HG03108 (cell line): Measurements from ENCODE around the gene TNFRSF11A.

Experiments used
- ATAC-seq: cut with Tn5 transposase; IDR thresholded peaks from one replicate; pipeline ENCODE4 v1.9.1; 2021; ENCODE audit warnings: moderate library complexity; ENCODE audit not compliant: unreplicated experiment

Gene TNFRSF11A

DNA sequence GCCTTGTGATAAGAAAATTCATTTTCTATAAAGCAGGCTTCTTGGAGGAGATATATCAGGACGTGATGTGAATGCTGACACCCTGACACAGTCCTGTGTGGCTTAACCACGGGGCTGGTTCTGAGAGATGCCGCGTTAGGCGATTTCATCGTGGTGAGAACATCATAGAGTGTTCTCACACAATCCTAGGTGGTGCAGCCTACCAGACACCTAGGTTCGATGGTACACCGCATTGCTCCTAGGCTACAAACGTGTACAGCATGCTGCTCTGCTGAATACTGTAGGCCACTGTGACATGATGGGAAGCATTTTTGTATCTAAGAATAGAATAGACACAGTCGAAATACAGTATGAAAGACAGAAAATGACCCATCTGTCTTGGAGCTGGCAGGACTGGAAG, 82.5 kb downstream of the TNFRSF11A start:
- ATAC-seq: no peak

DNA sequence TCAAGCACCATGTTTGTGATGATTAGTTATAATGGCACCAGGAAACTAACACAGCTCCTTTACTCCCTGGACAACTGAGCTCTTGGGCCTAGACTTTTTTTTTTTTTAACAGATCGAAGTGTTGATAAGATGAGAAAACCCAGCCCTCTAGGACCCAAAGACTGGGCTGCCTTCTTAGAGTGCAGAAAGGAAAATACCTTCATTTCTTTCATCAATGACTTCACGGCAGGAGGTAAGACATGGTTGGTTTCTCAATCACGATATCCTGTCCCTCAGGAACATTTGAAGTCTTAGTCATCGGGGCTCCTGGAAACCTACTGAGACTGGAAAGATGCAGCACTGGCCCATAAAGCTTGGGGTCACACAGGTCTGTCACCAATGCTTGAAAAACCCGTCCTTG, 84.7 kb downstream of the TNFRSF11A start:
- no peak for ATAC-seq

DNA sequence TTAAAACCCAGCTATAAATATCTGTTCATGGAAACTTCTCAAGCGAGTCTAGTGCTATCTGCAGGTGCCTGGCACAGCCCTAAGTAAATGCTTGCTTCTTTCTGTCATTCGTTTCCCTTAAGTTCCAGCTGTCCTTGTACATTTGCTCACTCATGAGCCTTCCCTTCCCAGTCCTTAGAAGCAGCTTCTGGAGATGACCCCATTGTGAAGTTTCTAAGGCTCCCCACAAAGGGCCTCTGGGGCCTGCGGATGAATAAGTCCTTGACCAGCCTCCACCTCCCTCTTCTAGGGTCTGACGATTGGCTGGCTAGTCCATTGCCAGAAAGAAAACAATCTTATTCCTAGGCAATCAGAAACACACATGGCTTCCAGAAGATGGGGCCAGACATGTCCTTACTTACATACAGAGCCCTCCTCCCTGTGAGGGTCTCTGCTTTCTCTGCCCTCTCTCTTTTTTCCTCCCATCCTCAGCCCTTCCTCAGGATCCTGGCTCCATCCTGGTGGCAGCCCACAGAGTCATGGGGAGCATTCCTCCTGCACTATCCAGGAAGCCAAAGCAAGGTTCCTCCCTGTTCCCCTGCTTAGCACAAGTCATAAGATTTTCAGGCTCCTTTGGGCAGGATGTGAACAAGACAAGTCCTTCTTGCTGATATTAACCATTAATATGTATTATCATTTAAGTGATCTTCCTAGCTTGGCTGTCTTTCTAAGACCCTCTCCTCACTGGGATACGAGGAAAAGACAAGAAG, 87.3 kb downstream of the TNFRSF11A start:
- ATAC-seq: no peak

DNA sequence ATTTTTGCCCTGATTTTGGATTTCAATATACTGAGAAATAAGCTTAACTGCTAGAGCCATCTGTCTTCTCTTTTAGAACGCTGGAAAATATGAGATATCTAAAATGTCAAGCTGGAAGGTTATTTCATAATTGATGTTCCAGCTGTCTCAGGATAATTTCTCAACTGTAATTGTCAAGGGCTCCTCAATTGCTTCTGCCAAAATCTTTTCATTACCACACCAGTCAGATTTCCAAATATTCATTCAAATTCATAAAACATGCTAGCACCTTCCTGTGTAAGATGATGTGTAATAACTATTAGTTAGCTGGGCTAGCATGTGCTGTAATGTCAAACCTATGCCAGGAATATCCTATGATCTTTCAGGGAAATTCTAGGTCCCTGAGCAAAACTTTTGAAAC, 88.1 kb downstream of the TNFRSF11A start:
- no peak for ATAC-seq

DNA sequence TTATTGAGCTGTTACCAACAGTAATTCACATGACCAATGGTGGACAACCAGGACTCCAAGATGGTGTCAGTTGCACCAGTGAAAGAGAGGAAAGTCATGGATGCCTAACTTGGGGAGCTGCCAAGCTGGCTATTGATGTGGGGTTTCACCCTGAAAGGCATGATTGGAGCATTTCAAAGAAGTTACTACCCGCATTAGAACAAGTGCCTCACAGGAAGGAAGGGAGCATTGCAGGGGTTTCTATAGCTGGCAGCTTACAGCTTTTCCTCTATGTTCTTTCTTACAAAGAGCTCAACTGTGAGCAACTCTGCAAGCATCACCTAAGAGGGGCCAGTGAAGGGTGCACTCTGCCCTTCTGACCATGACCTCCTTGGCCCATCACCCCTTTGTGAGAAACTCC, 93.1 kb downstream of the TNFRSF11A start:
- no peak for ATAC-seq

DNA sequence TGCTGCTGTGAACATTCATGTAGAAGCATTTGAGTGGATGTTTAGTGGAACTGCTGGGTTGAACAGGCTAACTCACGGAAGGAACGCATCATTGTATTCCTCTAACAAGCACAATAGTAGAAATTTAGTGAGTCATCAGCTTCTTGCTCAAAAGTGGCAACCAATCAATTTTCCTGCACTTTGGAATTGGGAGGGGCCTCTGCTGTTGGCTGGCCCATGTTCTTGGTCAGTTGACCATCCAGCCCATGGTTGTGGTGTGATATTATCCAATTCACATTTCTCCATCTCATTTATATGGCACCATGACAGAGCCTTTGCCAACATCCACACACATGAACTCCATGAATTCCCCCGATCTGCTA, 95.0 kb downstream of the TNFRSF11A start:
- no peak for ATAC-seq

DNA sequence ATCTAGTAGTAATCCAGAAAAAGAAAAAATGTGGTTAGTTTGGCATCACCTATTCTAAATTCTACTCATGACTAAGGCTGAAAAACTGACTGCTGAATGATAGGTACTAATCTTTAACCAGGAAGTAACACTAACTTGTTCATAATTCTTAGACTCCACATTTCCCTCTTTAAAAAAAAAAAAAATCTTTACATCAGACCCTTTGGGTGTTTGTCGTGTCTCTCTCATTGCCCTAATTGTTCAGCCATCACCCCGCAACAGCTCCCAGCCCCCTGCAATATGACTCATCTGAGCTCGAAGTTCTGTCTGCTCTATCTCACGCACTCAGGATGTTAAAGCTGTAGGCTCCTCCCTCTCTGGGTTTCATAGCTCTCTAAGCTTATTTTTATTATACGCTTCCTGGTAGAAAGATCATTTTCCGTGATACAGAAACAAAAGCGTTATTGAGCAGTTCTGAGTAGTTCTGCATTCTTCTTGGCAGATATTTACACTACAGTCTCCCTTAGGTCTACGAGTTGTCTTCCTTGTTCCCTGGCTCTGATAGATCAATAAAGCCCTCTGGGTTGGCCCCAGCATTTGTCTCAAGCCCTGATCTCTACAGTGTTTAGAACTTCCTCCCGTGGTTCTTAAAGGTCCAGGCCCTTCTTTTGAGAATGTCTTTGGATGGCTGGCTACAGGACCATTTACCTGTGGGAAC, 95.6 kb downstream of the TNFRSF11A start:
- peak; percentile 94 for ATAC-seq

DNA sequence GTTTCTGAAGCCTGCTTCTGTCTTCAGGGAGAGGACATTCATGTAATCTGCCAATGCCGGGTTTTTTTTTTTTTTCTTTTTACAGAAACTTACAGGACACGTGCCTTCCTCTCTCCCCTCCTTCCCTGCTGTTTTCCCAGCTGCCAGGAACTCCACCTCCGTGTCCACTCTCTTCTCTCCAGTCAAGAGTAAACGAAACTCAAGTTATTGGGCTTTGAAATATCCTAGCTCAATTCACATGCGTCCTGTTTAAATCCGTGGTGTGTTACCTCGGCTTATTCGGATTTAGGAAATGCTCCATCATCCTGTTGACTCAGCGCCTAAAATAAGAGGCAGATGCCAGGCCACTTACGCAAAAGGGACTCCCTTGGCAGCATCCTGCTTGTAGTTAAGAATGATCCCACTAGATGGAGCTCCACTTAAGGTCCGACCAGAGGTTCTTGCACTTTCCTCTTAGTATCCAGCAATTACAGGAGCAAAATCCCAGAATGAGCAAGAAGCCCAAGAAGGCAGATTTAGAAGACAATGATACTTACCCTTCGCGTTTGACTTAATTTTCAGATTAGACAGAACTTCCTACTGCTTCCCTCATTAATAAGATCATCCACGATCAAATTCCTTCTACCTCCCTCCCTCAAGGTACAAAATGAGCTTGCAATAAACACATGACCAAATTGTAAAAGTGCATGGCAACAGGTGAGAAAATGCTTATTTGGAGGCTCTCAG, 100.5 kb downstream of the TNFRSF11A start:
- no peak for ATAC-seq

DNA sequence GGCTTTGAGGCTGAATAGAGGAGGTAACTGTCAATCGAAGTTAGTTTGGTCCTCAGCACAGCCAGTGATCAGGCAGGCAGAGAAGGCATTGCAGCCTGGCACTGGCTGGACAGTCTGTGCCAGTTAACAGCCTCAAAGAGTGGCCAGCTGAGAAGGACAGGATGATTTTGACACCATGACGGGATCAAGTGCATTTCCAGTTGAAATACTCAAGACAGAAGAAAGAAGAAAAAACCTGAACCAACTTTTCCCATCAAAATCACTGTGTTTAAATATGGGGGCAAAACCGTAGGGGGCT, 101.0 kb downstream of the TNFRSF11A start:
- no peak for ATAC-seq

DNA sequence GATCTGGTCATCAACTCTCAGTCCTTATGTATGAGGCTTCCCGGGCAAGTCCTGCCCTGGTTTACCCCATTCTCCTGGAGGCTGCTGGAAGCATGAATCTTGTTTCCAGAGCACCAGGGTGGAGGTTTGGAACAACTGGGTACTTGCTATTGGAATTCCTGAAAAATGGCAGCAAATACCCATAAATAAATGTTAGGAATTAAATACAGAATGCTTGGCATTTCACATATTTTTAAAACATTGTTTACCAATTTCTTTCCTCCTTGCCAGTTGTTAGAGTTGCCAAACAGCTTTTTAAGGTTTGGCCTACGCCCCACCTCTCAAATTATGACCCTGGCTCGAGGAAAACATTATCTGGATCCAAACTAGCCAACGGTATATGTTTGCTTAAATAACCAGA, 107.1 kb downstream of the TNFRSF11A start:
- no peak for ATAC-seq

DNA sequence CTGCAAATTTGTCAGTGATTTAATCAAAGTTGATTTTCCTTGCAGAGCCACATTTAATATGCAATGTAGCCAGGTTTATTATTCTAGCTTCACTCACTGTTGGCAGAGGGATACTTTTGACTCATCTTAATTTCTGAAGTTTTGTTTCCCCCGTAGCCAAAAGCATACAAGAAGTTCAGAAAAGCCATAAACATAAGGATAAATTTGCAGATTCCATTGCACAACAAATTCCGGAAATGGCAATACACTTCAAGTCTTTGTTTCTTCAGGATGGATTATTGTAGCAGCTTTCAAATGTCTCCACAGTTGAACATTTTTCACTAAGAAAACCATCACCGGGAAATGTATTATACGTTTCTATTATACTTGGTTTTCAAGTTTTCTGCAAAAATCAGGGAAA, 109.7 kb downstream of the TNFRSF11A start:
- ATAC-seq: no peak

DNA sequence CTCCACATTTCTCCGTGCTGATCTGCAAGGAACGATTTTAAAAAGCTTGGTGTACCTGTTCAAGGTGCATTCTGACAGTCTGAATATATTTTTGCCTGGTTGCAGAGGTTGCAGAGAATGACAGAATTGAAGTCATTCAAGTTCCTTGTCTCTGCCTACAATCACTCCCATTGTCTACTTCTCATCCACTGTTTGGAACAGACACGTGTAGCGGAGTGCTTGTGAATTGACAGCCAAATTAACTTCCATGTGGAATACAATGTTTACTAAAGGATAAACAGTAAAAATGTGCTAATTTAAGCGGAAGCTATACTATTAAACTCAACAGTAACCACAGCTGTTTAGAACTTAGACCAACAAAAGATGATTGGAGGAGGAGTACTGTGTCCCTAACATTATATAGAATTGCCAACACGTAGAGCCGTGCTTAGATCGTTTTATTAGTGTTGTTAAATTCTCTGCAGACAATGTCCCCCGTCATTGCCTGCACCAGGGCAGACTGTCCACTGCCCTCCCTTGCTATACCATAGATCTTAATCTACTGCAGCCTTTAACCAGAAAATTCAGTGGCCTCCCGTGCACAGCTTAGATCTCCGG, 110.4 kb downstream of the TNFRSF11A start:
- ATAC-seq: no peak

DNA sequence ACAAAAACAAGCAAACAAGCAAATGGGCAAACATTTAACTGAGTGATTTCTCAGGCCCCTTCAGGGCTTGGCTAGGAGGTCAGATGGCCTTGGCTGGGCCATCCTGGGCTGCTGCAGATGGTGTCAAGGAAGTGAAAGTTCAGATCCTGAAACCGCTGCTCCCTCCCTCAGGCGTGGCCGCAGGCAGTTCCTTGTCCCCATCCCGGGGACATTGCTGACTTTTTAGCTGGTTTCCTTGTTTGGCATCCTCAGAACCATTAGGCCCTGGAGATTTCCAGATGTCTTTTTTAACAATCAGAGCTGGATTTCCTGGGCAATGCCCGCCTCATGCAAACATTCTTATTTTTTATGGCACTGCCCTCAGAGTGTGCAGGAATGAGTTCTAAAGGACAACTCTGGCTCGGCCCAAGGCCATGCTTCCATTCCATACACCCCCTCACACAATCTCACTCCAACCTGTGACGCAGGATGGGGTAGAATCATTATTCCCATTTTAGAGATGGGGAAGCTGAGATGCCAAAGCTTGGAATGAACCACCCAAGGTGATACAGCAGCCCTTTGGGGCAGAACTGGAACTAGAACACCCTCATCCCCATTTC, 111.6 kb downstream of the TNFRSF11A start:
- ATAC-seq: no peak

DNA sequence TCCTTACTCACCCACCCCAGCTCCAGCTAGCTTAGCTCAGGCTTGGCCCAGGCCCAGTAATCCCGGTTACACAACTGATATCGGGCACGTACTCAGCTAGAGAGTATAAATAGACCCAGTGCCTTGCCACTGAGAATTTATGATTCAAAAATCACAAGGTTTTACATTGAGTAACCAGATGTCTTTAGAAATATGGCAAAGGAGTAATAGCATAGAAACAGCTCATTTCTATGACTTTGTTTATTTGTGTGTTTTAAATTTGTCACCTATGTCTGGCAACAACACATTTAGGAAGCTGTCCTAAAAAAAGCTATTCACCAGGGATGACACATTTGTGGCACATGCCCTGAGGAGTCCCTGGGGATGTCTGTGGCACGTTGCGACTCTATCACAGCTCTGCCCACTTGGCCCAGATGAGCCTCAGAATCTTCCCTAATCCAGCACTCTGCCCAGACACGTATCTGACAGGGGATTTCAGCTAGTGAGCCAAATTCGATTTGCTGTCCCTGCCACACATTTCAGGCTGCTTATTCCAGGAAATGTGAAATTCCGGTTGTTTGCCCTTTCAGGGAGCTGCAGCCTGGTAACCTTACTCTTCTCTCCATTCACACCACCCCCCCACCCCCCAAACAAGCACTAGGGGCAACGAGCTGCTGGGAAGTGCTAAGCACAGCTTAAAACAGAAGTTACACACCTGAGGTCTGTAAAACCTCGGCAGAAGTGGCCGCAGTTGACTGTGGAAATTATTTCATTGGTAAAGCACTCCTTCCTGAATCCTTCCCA, 112.3 kb downstream of the TNFRSF11A start:
- ATAC-seq: no peak

DNA sequence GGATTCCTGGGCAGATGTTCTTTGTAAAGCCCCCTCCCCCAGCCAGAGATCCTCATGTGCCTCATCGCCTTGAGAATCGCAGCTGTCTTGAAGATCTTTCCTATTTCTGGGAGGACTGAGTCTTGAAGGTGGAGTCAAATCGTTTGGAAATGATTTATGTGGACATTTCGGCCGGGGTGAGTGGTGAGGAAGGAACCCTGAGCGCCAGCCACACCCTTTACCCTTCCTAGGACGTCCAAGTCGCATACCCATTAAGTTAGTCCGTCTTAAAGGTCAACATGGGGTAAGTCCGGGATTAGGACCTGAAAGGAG, 112.9 kb downstream of the TNFRSF11A start:
- no peak for ATAC-seq

DNA sequence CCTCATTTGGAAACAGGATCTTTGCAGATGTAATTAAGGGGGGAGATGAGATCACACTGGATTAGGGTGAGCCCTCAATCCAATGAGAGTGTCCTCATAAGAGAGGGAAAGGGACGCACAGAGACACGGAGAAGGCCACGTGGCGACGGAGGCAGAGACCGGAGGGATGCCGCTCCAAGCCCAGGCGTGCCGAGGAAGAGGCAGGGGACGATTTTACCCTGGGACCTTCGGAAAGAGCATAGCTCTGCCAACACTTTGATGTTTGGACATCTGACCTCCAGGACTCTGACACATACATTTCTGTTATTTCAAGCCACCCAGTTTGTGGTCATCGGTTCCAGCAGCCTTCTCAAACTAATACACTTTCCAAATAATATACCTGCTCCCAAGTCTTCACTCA, 113.3 kb downstream of the TNFRSF11A start:
- no peak for ATAC-seq

DNA sequence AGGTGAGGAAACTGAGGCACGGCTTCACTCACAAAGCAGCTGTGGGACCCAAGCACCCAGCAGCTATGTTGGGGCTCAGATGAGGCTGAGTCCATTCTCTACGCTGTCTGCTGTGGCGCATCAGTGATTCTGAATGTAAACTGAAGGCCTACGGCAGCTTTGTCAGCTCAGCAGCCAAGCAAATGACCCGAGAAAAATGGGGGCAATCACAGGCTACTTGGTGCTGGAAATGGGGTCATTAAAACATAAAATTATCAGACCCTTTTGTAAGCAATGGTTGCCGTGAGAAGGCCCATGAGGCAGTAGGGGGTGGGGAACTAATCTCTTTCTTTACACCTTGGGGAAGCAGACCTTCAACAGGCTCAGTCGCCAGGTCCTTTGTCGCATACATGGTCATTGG, 113.8 kb downstream of the TNFRSF11A start:
- ATAC-seq: no peak
